ENCODE results near the gene PLXNA2. TPM values are rescaled to one million over a fixed set of nuclear protein-coding genes. Genes with fewer than 3 reads are reported as not detected.

The PLXNA2 gene
- total and polyA plus RNA-seq, 2 of the 13 experiments (the other 11 are each of a cell fraction or from before 2014, with no cell fraction given): 1.1 to 2.1 TPM

- Histone ChIP-seq H3K4me1 (ENCODE audit: insufficient read depth, low read length) (peaks cover 26% of the 10 kb centered on the region), H3K79me2 (ENCODE audit: insufficient read depth, low read length) (no peaks in the 10 kb centered on the region), H3K9me3 (ENCODE audit: low read length) (no peaks in the 10 kb centered on the region), H3K9ac (ENCODE audit: insufficient read depth, low read depth, low read length) (no peak overlapping the region), H3K36me3 (replicated peaks in 1 of 2; ENCODE audit: control insufficient read depth in 1 of 2, insufficient read depth in 2 of 2, low read length in 2 of 2) (no peaks in the 10 kb centered on the region), H4K20me1 (ENCODE audit: insufficient read depth, low read length) (no peaks in the 10 kb centered on the region), H3K4me3 (replicated peaks in 1 of 3; ENCODE audit: insufficient read depth in 1 of 3, low read depth in 2 of 3, low read length in 3 of 3) (no peak overlapping the region), H3K27me3 (ENCODE audit: control insufficient read depth in 1 of 2, insufficient read depth in 2 of 2, low read length in 2 of 2) (no peaks in the 10 kb centered on the region), H3K4me2 (ENCODE audit: low read depth, low read length) (no peak overlapping the region), H2AFZ (ENCODE audit: low read length) (no peak overlapping the region), H3K27ac (ENCODE audit: extremely low read length, insufficient read depth, low read length) (no peak overlapping the region)
- no peak for FAIRE-seq
- ChIA-PET CTCF (ENCODE audit: low intra/inter-chr PET ratio, low total read pairs) (no interaction called here), POLR2A (no interaction called here)
- intact Hi-C loops (cut with micrococcal nuclease; ENCODE audit: unreplicated experiment) (no loop called here), in situ Hi-C loops (cut with HindIII; ENCODE audit: extremely low pct_ligation_motif_present, low pct_unique_long_range_greater_than_20kb) (no loop called here)
- WGBS (ENCODE audit: low lambda C conversion rate): 95% methylated on average over 8 of the region's 8 CpGs
- no peak for ATAC-seq
- BruUV-seq (replicated peaks): no TSS peak
- TF ChIP-seq MXD1 (CRISPR knock-in tag; IDR thresholded peaks at IDR 0.05) (no peak), AHR (CRISPR knock-in tag; IDR thresholded peaks at IDR 0.05) (no peak), ZNF629 (CRISPR knock-in tag; conservative IDR thresholded peaks at IDR 0.05) (no peak), GTF3A (CRISPR knock-in tag; conservative IDR thresholded peaks at IDR 0.05) (no peak), ZNF354B (CRISPR knock-in tag; IDR thresholded peaks at IDR 0.05) (no peak), HCFC1 (IDR thresholded peaks at IDR 0.05; ENCODE audit: low read depth, low read length) (no peak), ZNF235 (CRISPR knock-in tag; IDR thresholded peaks at IDR 0.05; ENCODE audit: borderline replicate concordance) (no peak), ZNF563 (CRISPR knock-in tag; IDR thresholded peaks at IDR 0.05) (no peak), NCOA1 (CRISPR knock-in tag; IDR thresholded peaks at IDR 0.05) (no peak), FOXO4 (CRISPR knock-in tag; conservative IDR thresholded peaks at IDR 0.05) (no peak), NFAT5 (CRISPR knock-in tag; IDR thresholded peaks at IDR 0.05) (no peak), SMARCC2 (IDR thresholded peaks at IDR 0.05) (no peak), ZHX1 (CRISPR knock-in tag; IDR thresholded peaks at IDR 0.05; ENCODE audit: low read depth) (no peak), ZNF33A (CRISPR knock-in tag; IDR thresholded peaks at IDR 0.05; ENCODE audit: borderline replicate concordance) (no peak)
- DNase-seq (ENCODE audit: low spot score): no peak
Observed at GRCh38 chr1:208198236-208198635, 45.9 kb downstream of the PLXNA2 start.

All from HepG2 (cell line).